ENCODE data around the gene SND1. TPM values are rescaled to one million over a fixed set of nuclear protein-coding genes. Genes with fewer than 3 reads are reported as not detected.

The SND1 gene
- total RNA-seq, 2 donors from 2014 or later, result 91.0 to 111 TPM

GRCh38 chr7:127751062-127751461, 99.1 kb downstream of the SND1 start:
- Histone ChIP-seq H3K9me3 (no peaks in the 10 kb centered on the region), H3K27ac (no peak overlapping the region), H3K27me3 (replicated peaks; ENCODE audit: insufficient read depth) (no peaks in the 10 kb centered on the region), H3K4me3 (no peak overlapping the region), H3K36me3 (no peaks in the 10 kb centered on the region), H3K4me1 (ENCODE audit: control insufficient read depth in 1 of 2, low read depth in 2 of 2) (peaks cover 0 to 3% of the 10 kb centered on the region in 2 donors)
- DNase-seq (ENCODE audit: low spot score) (no peak), ATAC-seq (ENCODE audit: insufficient number of reproducible peaks, low FRiP score, low read depth) (no peak)
- no peak for TF ChIP-seq CTCF (IDR thresholded peaks at IDR 0.05)

- DNase-seq (ENCODE audit: low spot score) (no peak), ATAC-seq (ENCODE audit: insufficient number of reproducible peaks, low FRiP score, low read depth) (no peak)
- TF ChIP-seq CTCF (IDR thresholded peaks at IDR 0.05), result no peak
- Histone ChIP-seq H3K4me3 (no peak overlapping the region), H3K27ac (no peak overlapping the region), H3K9me3 (no peaks in the 10 kb centered on the region), H3K36me3 (no peaks in the 10 kb centered on the region), H3K27me3 (replicated peaks; ENCODE audit: insufficient read depth) (no peaks in the 10 kb centered on the region), H3K4me1 (ENCODE audit: control insufficient read depth in 1 of 2, low read depth in 2 of 2) (peaks cover 0 to 3% of the 10 kb centered on the region in 2 donors)
These were observed 99.8 kb downstream of the SND1 start for GRCh38 chr7:127751490-127752448.

GRCh38 chr7:127752829-127753228, 100.8 kb downstream of the SND1 start:
- TF ChIP-seq CTCF (IDR thresholded peaks at IDR 0.05), result no peak
- no peaks in the 10 kb centered on the region for H3K9me3 ChIP-seq
- no peaks in the 10 kb centered on the region for H3K36me3 ChIP-seq
- H3K27me3 ChIP-seq (replicated peaks; ENCODE audit: insufficient read depth), result no peaks in the 10 kb centered on the region
- peaks cover 0 to 3% of the 10 kb centered on the region in 2 donors for H3K4me1 ChIP-seq (ENCODE audit: control insufficient read depth in 1 of 2, low read depth in 2 of 2)
- ATAC-seq (ENCODE audit: insufficient number of reproducible peaks, low FRiP score, low read depth) (no peak), DNase-seq (ENCODE audit: low spot score) (no peak)
- H3K4me3 ChIP-seq, result no peak overlapping the region
- no peak overlapping the region for H3K27ac ChIP-seq

GRCh38 chr7:127754457-127754856, 102.5 kb downstream of the SND1 start:
- no peak for TF ChIP-seq CTCF (IDR thresholded peaks at IDR 0.05)
- peaks cover 0 to 3% of the 10 kb centered on the region in 2 donors for H3K4me1 ChIP-seq (ENCODE audit: control insufficient read depth in 1 of 2, low read depth in 2 of 2)
- no peak for ATAC-seq (ENCODE audit: insufficient number of reproducible peaks, low FRiP score, low read depth)
- H3K4me3 ChIP-seq, result no peak overlapping the region
- no peaks in the 10 kb centered on the region for H3K9me3 ChIP-seq
- H3K36me3 ChIP-seq, result no peaks in the 10 kb centered on the region
- H3K27me3 ChIP-seq (replicated peaks; ENCODE audit: insufficient read depth), result no peaks in the 10 kb centered on the region
- H3K27ac ChIP-seq, result no peak overlapping the region
- no peak for DNase-seq (ENCODE audit: low spot score)

GRCh38 chr7:127755521-127755920, 103.5 kb downstream of the SND1 start:
- no peak overlapping the region for H3K27ac ChIP-seq

More at GRCh38 chr7:127755521-127755920, 103.5 kb downstream of the SND1 start:
- no peaks in the 10 kb centered on the region for H3K9me3 ChIP-seq
- no peak overlapping the region for H3K4me3 ChIP-seq
- no peaks in the 10 kb centered on the region for H3K27me3 ChIP-seq (replicated peaks; ENCODE audit: insufficient read depth)
- no peak for TF ChIP-seq CTCF (IDR thresholded peaks at IDR 0.05)
- DNase-seq (ENCODE audit: low spot score) (no peak), ATAC-seq (ENCODE audit: insufficient number of reproducible peaks, low FRiP score, low read depth) (no peak)
- H3K36me3 ChIP-seq, result no peaks in the 10 kb centered on the region
- peaks cover 0 to 3% of the 10 kb centered on the region in 2 donors for H3K4me1 ChIP-seq (ENCODE audit: control insufficient read depth in 1 of 2, low read depth in 2 of 2)
